ENCODE measurements around the gene PCDHA6. TPM values are rescaled to one million over a fixed set of nuclear protein-coding genes. Genes with fewer than 3 reads are reported as not detected.
"Not testable (repeated sequence)": the region's sequence is repeated elsewhere in the genome, so short reads cannot be mapped to it uniquely, and the experiment has no call there.

Gene PCDHA6
- total RNA-seq, 1 experiment from 2014 or later = not detected

- no peak for DNase-seq (ENCODE audit: low spot score)
These were observed 6.1 kb upstream of the PCDHA6 start, which contains the start of gene PCDHA5 for GRCh38 chr5:140821375-140822280. PCDHA5 (plus strand) TSS chr5:140821613.

DNA sequence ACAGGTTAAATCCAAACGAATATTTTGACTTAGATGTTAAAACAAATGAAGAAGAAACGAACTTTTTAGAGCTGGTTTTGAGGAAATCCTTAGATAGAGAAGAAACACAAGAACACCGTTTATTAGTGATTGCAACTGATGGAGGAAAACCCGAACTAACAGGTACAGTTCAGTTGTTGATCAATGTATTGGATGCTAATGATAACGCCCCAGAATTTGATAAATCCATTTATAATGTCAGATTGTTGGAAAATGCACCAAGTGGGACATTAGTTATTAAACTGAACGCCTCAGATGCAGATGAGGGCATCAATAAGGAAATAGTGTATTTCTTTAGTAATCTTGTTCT lies 5.5 kb upstream of the PCDHA6 start:
- no peak for DNase-seq (ENCODE audit: low spot score)

- not testable (repeated sequence) for DNase-seq (ENCODE audit: low spot score)
These were observed 4.8 kb upstream of the PCDHA6 start for GRCh38 chr5:140822969-140823368.

DNA sequence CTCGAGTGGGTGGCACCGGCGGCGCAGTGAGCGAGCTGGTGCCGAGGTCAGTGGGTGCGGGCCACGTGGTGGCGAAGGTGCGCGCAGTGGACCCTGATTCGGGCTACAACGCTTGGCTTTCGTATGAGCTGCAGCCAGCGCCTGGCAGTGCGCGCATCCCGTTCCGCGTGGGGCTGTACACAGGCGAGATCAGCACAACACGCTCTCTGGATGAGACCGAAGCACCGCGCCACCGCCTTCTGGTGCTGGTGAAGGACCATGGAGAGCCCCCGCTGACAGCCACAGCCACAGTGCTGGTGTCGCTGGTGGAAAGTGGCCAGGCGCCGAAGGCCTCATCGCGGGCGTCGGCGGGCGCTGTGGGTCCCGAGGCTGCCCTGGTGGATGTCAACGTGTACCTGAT lies 4.3 kb upstream of the PCDHA6 start:
- no peak for DNase-seq (ENCODE audit: low spot score)

GRCh38 chr5:140828362-140828737 lies 590 bp downstream of the PCDHA6 start:
- no peak for DNase-seq (ENCODE audit: low spot score)

GRCh38 chr5:140829511-140830501 lies 2.0 kb downstream of the PCDHA6 start:
- not testable (repeated sequence) for DNase-seq (ENCODE audit: low spot score)

- no peak for DNase-seq (ENCODE audit: low spot score)
These were observed 6.2 kb downstream of the PCDHA6 start, which contains the start of gene PCDHA7 for GRCh38 chr5:140833993-140834392. PCDHA7 (plus strand) TSS chr5:140834269; CDS start chr5:140834384, 115 bp downstream.

DNA sequence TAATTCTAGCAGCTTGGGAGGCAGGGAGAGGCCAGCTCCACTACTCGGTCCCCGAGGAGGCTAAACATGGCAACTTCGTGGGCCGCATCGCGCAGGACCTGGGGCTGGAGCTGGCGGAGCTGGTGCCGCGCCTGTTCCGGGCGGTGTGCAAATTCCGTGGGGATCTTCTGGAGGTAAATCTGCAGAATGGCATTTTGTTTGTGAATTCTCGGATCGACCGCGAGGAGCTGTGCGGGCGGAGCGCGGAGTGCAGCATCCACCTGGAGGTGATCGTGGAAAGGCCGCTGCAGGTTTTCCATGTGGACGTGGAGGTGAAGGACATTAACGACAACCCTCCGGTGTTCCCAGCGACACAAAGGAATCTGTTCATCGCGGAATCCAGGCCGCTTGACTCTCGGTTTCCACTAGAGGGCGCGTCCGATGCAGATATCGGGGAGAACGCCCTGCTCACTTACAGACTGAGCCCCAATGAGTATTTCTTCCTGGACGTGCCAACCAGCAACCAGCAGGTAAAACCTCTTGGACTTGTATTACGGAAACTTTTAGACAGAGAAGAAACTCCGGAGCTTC lies 6.8 kb downstream of the PCDHA6 start:
- DNase-seq (ENCODE audit: low spot score) = not testable (repeated sequence)

DNA sequence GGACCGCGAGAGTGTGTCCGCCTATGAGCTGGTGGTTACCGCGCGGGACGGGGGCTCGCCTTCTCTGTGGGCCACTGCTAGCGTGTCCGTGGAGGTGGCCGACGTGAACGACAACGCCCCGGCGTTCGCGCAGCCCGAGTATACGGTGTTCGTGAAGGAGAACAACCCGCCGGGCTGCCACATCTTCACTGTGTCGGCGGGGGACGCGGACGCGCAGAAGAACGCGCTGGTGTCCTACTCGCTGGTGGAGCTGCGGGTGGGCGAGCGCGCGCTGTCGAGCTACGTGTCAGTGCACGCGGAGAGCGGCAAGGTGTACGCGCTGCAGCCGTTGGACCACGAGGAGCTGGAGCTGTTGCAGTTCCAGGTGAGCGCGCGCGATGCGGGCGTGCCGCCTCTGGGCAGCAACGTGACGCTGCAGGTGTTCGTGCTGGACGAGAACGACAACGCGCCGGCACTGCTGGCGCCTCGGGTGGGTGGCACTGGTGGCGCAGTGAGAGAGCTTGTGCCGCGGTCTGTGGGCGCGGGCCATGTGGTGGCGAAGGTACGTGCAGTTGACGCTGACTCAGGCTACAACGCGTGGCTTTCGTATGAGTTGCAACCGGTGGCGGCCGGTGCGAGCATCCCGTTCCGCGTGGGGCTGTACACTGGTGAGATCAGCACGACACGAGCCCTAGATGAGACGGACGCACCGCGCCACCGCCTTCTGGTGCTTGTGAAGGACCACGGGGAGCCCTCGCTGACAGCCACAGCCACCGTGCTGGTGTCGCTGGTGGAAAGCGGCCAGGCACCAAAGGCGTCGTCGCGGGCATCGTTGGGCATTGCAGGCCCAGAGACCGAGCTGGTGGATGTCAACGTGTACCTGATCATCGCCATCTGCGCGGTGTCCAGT lies 8.1 kb downstream of the PCDHA6 start:
- no peak for DNase-seq (ENCODE audit: low spot score)

GRCh38 chr5:140840978-140841962 lies 13.5 kb downstream of the PCDHA6 start, which contains the start of gene PCDHA8:
PCDHA8 (plus strand) TSS chr5:140841187; CDS start chr5:140841322, 135 bp downstream.
- peak; percentile 25 for DNase-seq (ENCODE audit: low spot score)

DNA sequence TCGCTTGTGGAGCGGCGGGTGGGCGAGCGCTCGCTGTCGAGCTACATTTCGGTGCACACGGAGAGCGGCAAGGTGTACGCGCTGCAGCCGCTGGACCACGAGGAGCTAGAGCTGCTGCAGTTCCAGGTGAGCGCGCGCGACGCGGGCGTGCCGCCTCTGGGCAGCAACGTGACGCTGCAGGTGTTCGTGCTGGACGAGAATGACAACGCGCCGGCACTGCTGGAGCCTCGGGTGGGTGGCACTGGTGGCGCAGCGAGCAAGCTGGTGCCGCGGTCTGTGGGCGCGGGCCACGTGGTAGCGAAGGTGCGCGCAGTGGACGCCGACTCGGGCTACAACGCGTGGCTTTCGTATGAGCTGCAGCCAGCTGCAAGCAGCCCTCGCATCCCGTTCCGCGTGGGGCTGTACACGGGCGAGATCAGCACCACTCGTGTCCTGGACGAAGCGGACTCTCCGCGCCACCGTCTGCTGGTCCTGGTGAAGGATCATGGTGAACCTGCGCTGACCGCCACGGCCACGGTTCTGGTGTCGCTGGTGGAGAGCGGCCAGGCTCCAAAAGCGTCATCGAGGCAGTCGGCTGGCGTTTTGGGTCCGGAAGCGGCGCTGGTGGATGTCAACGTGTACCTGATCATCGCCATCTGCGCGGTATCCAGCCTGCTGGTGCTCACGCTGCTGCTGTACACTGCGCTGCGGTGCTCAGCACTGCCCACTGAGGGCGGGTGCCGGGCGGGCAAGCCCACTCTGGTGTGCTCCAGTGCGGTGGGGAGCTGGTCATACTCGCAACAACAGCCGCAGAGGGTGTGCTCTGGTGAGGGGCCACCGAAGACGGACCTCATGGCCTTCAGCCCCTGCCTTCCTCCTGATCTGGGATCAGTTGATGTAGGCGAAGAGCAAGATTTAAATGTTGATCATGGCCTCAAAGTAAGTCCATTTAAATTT lies 15.3 kb downstream of the PCDHA6 start:
- no peak for DNase-seq (ENCODE audit: low spot score)

DNA sequence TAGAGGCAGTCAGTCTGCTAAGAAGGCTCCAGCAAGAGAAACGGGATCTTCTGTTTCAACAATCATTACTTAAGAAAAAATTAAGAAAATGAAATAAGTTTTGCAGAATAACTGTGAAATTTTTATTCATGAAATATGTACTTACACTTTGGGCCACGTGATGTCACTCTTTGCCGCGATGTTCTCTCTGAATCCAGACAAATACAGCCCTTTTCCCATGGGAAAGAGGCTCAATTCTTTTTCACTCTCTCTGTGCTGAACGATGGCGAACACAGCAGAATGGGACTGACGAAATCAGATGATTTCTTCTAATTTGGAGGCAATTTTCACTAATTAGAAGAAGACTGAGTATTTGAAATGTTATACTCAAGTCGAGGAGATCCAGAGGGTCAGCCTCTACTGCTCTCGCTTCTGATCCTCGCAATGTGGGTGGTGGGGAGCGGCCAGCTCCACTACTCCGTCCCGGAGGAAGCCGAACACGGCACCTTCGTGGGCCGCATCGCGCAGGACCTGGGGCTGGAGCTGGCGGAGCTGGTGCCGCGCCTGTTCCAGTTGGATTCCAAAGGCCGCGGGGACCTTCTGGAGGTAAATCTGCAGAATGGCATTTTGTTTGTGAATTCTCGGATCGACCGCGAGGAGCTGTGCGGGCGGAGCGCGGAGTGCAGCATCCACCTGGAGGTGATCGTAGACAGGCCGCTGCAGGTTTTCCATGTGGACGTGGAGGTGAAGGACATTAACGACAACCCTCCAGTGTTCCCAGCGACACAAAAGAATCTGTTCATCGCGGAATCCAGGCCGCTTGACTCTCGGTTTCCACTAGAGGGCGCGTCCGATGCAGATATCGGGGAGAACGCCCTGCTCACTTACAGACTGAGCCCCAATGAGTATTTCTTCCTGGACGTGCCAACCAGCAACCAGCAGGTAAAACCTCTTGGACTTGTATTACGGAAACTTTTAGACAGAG lies 20.7 kb downstream of the PCDHA6 start, which contains the start of gene PCDHA9:
PCDHA9 (plus strand) TSS at position 244 of the 964 bp plus-strand sequence; CDS start at position 358, 114 bp downstream.
- not testable (repeated sequence) for DNase-seq (ENCODE audit: low spot score)

DNA sequence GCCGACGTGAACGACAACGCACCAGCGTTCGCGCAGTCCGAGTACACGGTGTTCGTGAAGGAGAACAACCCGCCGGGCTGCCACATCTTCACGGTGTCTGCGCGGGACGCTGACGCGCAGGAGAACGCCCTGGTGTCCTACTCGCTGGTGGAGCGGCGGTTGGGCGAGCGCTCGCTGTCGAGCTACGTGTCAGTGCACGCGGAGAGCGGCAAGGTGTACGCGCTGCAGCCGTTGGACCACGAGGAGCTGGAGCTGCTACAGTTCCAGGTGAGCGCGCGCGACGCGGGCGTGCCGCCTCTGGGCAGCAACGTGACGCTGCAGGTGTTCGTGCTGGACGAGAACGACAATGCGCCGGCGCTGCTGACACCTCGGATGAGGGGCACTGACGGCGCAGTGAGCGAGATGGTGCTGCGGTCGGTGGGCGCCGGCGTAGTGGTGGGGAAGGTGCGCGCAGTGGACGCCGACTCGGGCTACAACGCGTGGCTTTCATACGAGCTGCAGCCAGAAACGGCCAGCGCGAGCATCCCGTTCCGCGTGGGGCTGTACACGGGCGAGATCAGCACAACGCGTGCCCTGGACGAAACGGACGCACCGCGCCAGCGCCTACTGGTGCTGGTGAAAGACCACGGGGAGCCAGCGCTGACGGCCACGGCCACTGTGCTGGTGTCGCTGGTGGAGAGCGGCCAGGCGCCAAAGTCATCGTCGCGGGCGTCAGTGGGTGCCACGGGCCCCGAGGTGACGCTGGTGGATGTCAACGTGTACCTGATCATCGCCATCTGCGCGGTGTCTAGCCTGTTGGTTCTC lies 22.3 kb downstream of the PCDHA6 start:
- DNase-seq (ENCODE audit: low spot score) = not testable (repeated sequence)

- peak; percentile 43 for DNase-seq (ENCODE audit: low spot score)
These were observed 28.3 kb downstream of the PCDHA6 start, which contains the start of gene PCDHA10 for GRCh38 chr5:140855772-140856674. PCDHA10 (plus strand) TSS chr5:140855897; CDS start chr5:140856049, 152 bp downstream.
